GM12864 (cell line): ENCODE measurements around the gene GPATCH1.

Experiments
- DNase-seq: peaks from one replicate; pipeline ENCODE4 v3.0.0-alpha.2; 2011; ENCODE audit warnings: low read depth
- H3K4me3 ChIP-seq: 2 replicates; pipeline ENCODE4 v1.5.1; 2011; ENCODE audit warnings: mild to moderate bottlenecking, low read depth, low read length, control low read depth
- CTCF ChIP-seq: IDR thresholded peaks from 2 replicates; pipeline ENCODE4 v1.5.1; 2011; ENCODE audit warnings: low read depth, mild to moderate bottlenecking, moderate library complexity, low read length, control low read depth, inconsistent platforms; ENCODE audit errors: missing control alignments

GPATCH1 gene

DNA sequence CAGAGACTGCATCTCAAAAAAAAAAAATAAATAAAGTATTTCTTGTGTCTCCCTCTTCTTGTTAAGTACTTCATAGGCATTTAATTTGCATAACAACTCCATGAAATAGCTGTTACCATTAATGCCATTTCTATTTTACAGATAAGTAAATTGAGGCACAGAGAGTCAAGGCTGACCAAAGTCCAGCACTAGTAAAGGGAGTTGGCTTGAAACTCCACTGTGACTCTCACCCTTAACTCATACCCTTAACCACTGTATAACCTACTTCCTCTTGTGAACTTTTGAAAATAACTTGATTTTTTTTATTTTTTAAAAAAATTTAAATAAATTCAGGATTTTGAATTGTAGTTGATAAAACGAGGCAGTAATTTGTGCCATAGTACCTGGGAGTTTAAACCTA, 6.0 kb downstream of the GPATCH1 start:
- no peak for DNase-seq
- no peak overlapping the region for H3K4me3 ChIP-seq
- TF ChIP-seq CTCF, result no peak

DNA sequence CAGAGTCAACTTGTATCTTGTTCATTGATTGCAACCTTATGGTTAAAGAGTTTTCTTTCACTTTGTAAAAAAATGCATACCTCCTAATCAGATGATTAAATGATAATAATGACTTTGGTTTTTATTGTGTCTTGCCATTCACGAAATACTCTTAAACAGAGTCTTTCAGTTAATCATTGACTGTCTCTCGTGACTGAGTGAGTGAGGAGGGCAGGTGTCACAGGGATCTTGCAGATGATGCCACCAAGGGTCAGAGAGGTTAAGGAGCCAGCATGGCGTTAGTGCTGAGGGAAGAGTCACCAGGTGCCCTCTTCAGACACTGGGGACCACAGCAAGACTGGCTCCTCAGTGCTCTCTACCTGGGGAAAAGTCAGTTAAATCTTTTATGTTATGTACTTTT, 8.0 kb downstream of the GPATCH1 start:
- no peak for TF ChIP-seq CTCF
- no peak for DNase-seq
- no peak overlapping the region for H3K4me3 ChIP-seq

- no peak for DNase-seq
- TF ChIP-seq CTCF, result no peak
- no peak overlapping the region for H3K4me3 ChIP-seq
Observed at GRCh38 chr19:33090179-33090578, 9.2 kb downstream of the GPATCH1 start.

DNA sequence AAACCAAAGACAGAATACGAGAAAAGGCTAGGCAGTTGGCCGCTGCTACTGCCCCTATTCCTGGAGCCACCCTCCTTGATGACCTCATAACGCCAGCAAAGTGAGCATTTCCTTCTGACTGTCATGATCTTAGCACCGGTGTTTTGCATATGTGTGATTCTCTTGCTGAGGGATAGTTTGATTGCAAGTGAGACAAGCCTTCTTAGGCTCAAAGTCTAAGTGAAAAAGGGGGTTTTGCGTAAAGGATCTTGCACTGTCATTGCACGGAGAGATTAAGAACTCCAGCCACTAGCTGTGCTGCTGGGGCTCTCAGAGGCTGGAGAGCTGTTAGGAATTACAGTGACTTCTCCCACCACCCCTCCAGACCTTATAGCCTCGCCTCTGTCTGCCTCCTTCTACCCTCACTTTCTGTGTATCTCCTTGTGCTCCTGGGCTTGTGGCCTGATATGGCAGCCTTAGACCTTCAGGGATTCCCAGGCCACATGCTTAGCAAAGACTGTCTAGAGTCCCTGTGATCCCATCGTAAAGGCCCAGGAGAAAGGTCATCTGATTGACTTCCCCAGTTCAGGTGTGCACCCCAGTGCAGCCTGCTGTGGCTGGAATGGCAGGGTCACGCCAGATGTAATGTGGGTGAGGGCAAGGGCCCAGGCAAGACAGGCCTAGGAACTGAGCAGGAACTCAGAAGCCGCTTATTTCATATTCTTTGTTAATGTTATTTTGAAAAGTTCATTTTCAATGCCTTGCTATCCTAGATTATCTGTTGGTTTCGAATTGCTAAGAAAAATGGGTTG, 12.6 kb downstream of the GPATCH1 start:
- TF ChIP-seq CTCF, result no peak
- DNase-seq, result no peak
- no peak overlapping the region for H3K4me3 ChIP-seq

DNA sequence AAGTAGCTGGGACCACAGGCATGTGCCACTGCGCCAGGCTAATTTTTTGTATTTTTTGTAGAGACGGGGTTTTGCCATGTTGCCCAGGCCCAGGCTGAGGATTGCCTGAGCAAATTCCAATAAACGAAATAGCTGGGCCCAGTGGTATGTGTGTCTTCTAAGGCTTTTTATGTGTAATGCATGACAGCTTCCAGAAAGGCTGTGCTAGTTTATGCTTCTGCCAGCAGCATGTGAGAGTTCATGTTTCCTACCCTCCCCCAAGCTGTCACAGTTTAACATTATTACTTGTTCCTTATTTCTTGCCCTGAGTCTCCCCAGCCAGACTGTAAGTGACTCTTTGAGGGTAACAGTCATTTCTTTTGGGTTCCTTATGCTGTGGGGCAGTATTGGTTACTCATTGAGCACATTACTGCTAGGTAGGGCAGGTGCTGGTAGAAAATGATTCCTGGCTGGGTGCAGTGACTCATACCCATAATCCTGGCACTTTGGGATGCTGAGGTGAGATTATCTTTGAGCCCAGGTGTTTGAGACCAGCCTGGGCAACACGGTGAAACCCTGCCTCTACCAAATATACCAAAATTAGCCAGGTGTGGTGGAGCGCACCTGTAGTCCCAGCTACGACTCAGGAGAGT, 13.6 kb downstream of the GPATCH1 start:
- no peak for TF ChIP-seq CTCF
- DNase-seq, result no peak

GRCh38 chr19:33096005-33096404, 15.0 kb downstream of the GPATCH1 start:
- no peak overlapping the region for H3K4me3 ChIP-seq
- no peak for TF ChIP-seq CTCF
- DNase-seq, result no peak

More for the DNA sequence above, 13.6 kb downstream of the GPATCH1 start:
- no peak overlapping the region for H3K4me3 ChIP-seq
